GM21381 (cell line): ENCODE results near the gene PRSS21.

ENCODE experiments used
- ATAC-seq: cut with Tn5 transposase; IDR thresholded peaks from one replicate; pipeline ENCODE4 v1.9.1; 2021; ENCODE audit warnings: mild to moderate bottlenecking, moderate library complexity; ENCODE audit not compliant: unreplicated experiment

PRSS21 gene

GRCh38 chr16:2859686-2860265, 42.7 kb downstream of the PRSS21 start:
- no peak for ATAC-seq

GRCh38 chr16:2860826-2861567, 44.0 kb downstream of the PRSS21 start:
- no peak for ATAC-seq

- no peak for ATAC-seq
Measured at GRCh38 chr16:2865651-2866050, 48.6 kb downstream of the PRSS21 start.

- no peak for ATAC-seq
Measured at GRCh38 chr16:2866431-2866830, 49.4 kb downstream of the PRSS21 start.

GRCh38 chr16:2867661-2867986, 50.6 kb downstream of the PRSS21 start:
- ATAC-seq = no peak

GRCh38 chr16:2867987-2868789, 51.2 kb downstream of the PRSS21 start:
- ATAC-seq = peak; percentile 91
